Measurements from ENCODE around the gene VEZF1.
"Not testable (repeated sequence)": the region's sequence is repeated elsewhere in the genome, so short reads cannot be mapped to it uniquely, and the experiment has no call there.

VEZF1 gene

GRCh38 chr17:57975044-57975443 lies 13.0 kb downstream of the VEZF1 start:
- no peak for DNase-seq (ENCODE audit: extremely low read depth in 1 of 2, low read depth in 1 of 2)

DNA sequence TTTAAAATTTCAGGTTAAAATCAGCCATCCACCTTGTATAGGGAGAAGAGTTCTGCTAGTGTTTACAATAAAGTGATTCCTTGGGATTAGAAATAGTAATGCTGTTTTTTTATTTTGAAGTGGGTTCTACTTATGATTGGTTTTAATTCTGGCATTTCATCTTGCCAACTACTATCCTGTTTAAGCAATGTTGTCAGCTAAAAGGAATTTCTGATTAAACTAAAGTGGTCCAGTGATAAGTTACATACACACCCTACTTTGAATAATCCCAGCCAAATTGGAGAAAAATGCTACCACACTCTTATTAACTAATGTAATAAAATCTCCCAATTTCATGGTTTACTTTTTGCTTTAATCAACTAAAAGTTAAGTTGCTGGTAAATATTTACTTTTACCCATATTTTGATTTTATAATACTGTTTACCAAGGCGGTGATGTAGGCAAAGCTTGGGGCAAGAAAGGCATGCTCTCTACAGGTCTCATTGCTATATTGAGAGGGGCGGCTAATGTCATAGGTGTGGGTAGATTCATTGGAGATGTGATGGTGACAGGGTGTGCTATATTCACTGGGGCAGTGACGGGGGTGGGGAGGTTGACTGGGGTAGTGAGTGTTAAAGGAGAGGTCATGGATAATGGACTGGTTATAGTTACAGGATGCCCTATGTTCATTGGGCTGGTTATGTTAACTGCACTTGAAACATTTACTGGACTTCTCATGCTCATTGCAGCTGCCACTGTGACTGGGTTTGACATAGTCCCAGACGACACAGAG lies 13.8 kb downstream of the VEZF1 start:
- not testable (repeated sequence) for DNase-seq (ENCODE audit: extremely low read depth in 1 of 2, low read depth in 1 of 2)

- DNase-seq (ENCODE audit: extremely low read depth in 1 of 2, low read depth in 1 of 2), result no peak
Observed at GRCh38 chr17:57972151-57972550, 15.9 kb downstream of the VEZF1 start.

- no peak for DNase-seq (ENCODE audit: extremely low read depth in 1 of 2, low read depth in 1 of 2)
Observed at GRCh38 chr17:57971572-57971971, 16.5 kb downstream of the VEZF1 start.

DNA sequence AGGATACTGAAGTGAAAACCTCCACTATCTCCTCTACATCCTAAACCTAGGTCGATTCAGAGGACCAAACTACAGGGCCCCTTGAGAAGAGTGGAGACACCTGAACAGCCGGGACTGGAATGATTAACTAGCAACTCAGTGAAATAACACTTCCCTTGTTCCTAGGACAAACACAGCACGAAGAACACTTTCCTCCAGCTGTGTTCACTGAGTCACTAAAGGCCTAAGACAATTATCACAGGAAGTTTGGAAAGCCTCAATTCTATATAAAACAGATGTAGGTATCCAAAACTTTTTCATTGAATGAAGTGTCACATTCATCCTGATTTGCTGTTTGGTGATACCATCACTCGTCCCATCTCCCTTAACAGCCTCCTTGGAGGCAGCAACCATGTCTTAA lies 17.3 kb downstream of the VEZF1 start:
- DNase-seq (ENCODE audit: extremely low read depth in 1 of 2, low read depth in 1 of 2), result no peak

DNA sequence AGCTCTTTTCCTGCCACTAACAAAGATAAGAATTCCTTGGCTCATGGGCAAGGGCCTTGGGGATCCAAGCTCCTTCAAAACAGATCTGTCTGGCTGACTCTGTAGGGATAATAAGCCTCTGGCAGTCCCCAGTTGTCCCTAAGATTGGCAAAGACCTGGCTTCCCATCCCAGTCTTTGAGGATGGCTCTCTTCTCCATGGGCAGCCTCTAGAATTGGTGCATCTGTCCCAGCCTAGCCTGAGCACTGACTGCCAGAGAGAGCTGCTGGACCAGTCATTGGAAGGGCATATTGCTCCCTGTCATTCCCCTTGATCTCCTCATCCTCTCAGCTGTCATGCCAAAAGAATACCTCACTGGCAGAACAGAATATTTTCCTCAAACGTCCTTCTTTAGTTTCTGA lies 19.6 kb downstream of the VEZF1 start:
- DNase-seq (ENCODE audit: extremely low read depth in 1 of 2, low read depth in 1 of 2), result no peak

DNA sequence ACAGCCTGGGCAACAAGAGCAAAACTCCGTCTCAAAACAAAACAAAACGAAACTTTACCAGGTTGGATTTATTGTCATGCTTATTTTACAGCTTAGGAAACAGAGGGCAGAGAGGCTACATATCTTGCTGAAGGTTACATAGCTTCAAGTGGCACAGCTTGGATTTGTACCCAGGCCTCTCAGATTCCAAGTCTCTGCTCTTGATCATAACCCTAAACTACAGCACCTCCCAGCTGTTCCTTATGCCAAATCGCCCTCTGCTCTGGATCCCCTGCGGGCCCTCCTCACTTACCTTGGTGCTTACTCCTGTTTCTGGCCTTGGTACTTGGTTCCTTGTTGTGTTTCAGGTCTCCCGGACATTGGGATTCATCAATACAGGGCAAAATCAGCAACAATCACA lies 21.2 kb downstream of the VEZF1 start:
- no peak for DNase-seq (ENCODE audit: extremely low read depth in 1 of 2, low read depth in 1 of 2)

- no peak for DNase-seq (ENCODE audit: extremely low read depth in 1 of 2, low read depth in 1 of 2)
Observed at GRCh38 chr17:57966246-57966645, 21.8 kb downstream of the VEZF1 start.

GRCh38 chr17:57965521-57966160 lies 22.4 kb downstream of the VEZF1 start:
- DNase-seq (ENCODE audit: extremely low read depth in 1 of 2, low read depth in 1 of 2), result no peak

DNA sequence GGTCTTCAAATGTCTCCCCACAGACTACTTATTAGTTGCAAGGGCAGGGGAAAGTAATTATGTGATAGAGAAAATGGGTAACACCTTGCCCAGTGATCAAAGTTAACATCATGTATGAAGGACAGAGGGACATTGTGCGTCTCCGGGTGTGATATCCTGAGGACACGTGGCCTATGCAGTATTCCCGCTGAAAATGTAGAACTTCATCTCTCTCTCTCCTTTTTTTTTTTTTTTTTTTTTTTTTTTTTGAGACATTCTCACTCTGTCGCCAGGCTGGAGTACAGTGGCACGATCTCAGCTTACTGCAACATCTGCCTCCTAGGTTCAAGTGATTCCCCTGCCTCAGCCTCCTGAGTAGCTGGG lies 24.9 kb downstream of the VEZF1 start:
- DNase-seq (ENCODE audit: extremely low read depth in 1 of 2, low read depth in 1 of 2), result no peak

- DNase-seq (ENCODE audit: extremely low read depth in 1 of 2, low read depth in 1 of 2), result no peak
Observed at GRCh38 chr17:57962279-57963148, 25.5 kb downstream of the VEZF1 start.

DNA sequence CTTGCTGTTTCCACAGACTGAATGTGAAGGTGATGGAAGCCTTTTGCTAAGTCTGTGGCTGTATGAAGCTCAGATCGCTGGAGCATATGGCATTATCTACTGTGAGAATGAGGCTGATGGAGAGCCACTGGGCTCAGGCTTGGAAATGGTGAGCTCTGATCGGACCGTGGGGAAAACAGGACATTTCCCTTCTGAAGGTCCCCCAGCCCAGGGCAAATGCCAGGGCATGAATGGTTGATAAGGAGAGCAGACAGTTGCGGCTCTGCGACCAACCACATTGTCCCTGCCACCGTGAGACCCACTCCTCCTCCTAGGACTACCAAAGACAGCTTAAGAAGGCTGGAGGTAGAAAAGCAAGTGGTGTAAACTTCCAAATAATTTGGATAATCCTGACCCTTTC lies 28.1 kb downstream of the VEZF1 start:
- no peak for DNase-seq (ENCODE audit: extremely low read depth in 1 of 2, low read depth in 1 of 2)

DNA sequence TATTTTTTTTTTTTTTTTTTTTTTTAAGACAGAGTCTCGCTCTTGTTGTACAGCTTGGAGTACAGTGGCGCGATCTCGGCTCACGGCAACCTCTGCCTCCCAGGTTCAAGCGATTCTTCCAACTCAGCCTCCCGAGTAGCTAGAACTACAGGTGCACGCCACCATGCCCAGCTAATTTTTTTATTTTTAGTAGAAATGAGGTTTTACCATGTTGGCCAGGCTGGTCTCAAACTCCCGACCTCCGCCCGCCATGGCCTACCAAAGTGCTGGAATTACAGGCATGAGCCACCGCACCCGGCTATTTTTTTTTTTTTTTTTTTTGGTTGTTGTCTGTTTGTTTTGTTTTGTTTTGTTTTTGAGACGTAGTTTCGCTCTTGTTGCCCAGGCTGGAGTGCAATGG lies 29.7 kb downstream of the VEZF1 start:
- DNase-seq (ENCODE audit: extremely low read depth in 1 of 2, low read depth in 1 of 2), result not testable (repeated sequence)

GRCh38 chr17:57957886-57958285 lies 30.2 kb downstream of the VEZF1 start:
- no peak for DNase-seq (ENCODE audit: extremely low read depth in 1 of 2, low read depth in 1 of 2)

GRCh38 chr17:57957120-57957850 lies 30.8 kb downstream of the VEZF1 start:
- DNase-seq (ENCODE audit: extremely low read depth in 1 of 2, low read depth in 1 of 2), result no peak

GRCh38 chr17:57956291-57957119 lies 31.5 kb downstream of the VEZF1 start:
- DNase-seq (ENCODE audit: extremely low read depth in 1 of 2, low read depth in 1 of 2), result peak; percentile 20 to 23

GRCh38 chr17:57955183-57955931 lies 32.7 kb downstream of the VEZF1 start, which contains the start of gene CUEDC1:
CUEDC1 (minus strand) TSS chr17:57955412; CDS start chr17:57885564, 69,848 bp downstream.
- DNase-seq (ENCODE audit: extremely low read depth in 1 of 2, low read depth in 1 of 2), result peak; percentile 14 to 43

DNA sequence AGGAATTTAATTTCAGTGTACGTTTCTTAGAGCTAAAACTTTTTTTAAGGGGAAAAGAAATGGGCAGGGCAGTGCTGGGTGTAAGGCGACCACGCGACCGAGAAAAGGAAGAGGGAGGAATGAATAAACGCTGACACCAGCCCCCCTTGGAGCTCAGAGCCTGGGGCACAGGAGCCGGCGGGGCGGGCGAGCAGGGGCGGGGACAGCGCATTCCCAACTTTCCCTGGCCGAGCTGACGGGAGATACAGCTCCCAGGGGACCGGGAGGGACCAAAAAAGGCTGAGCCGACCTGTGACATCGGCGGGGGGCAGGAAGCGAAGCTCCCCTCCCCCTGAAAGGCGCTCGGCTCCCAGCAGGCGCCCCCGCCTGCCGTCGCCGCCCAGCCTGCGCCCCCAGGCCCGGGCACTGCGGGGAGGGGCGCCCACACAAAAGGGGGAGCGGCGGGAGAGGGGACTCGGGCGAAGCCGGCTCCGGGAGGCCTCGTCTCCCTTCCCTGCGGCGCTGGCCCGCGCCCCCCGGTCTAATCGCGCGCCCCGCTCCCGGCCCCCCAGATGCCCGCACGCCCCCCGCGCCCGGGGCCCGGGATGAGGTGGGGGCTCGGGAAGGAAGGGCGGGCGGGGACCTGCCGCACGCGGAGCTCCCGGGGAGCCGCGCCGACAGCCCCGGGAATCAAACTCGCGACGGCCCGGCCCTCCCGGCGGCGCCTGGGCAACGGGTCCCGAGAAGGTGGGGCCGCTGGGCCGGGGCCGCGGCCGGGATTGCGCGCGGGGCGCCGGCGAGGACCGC lies 33.5 kb downstream of the VEZF1 start:
- no peak for DNase-seq (ENCODE audit: extremely low read depth in 1 of 2, low read depth in 1 of 2)
